HepG2 (cell line): Measurements from ENCODE around the gene KISS1R. TPM values are rescaled to one million over a fixed set of nuclear protein-coding genes. Genes with fewer than 3 reads are reported as not detected.

Experiments
- ATAC-seq: fragments of 200-7000 bp; cut with Tn5 transposase; 3 replicates; pipeline ENCODE4 v1.9.1; 2020; ENCODE audit warnings: mild to moderate bottlenecking, moderate library complexity
- BruUV-seq: library from RNA; stranded (reverse); fragments of 400-500 nt; replicated peaks from 2 replicates; lab custom pipeline; 2021; lab: Mats Ljungman, UMichigan
- CTCF ChIA-PET: fragments of 300-600 bp; formaldehyde crosslinking; extraction: SDS; loops from one replicate; lab custom pipeline; 2021; ENCODE audit warnings: low total read pairs, inconsistent platforms, low intra/inter-chr PET ratio; lab: Yijun Ruan, JAX
- POLR2A ChIA-PET: fragments of 350-600 bp; sonication (Branson Sonifier 250); formaldehyde crosslinking; loops from one replicate; lab custom pipeline; 2020; ENCODE audit warnings: antibody characterized with exemption, inconsistent platforms; lab: Yijun Ruan, JAX
- DNase-seq: peaks from one replicate; pipeline ENCODE4 v3.0.0-alpha.2; 2015; ENCODE audit warnings: low spot score
- FAIRE-seq: peaks from 3 replicates; lab custom pipeline; 2011; peaks lifted over from hg19 to GRCh38; lab: Jason Lieb, UNC
- H2AFZ ChIP-seq: one replicate; pipeline ENCODE4 v1.6.1; 2011; ENCODE audit warnings: low read length, inconsistent platforms
- H3K27ac ChIP-seq: fragments of 300-600 bp; 3 replicates; pipeline ENCODE4 v1.8.0; 2011; ENCODE audit warnings: mixed run types, mild to moderate bottlenecking, mixed read lengths, low read length, inconsistent platforms; ENCODE audit not compliant: insufficient read depth; ENCODE audit errors: extremely low read length
- H3K27me3 ChIP-seq, 2 experiments: fragments of 200-600 bp in 1 of 2; 2 replicates in 1 of 2; 3 replicates in 1 of 2; pipeline versions ENCODE4 v1.6.0 to v1.8.0; 2011; ENCODE audit warnings: low read length in 2 of 2, mild to moderate bottlenecking in 2 of 2, moderate library complexity in 2 of 2, inconsistent platforms in 1 of 2; ENCODE audit not compliant: insufficient read depth in 2 of 2, control insufficient read depth in 1 of 2
- H3K36me3 ChIP-seq, 2 experiments: fragments of 200-600 bp in 1 of 2; replicated peaks in 1 of 2; 2 replicates in 1 of 2; 3 replicates in 1 of 2; pipeline versions ENCODE4 v1.5.1 to v1.8.0; 2011; ENCODE audit warnings: low read length in 2 of 2, inconsistent platforms in 1 of 2; ENCODE audit not compliant: insufficient read depth in 2 of 2, control insufficient read depth in 1 of 2
- H3K4me1 ChIP-seq: 2 replicates; pipeline ENCODE4 v1.5.1; 2012; ENCODE audit warnings: low read length, inconsistent platforms; ENCODE audit not compliant: insufficient read depth
- H3K4me2 ChIP-seq: 2 replicates; pipeline ENCODE4 v1.6.0; 2011; ENCODE audit warnings: low read depth, low read length, inconsistent platforms
- H3K4me3 ChIP-seq, 3 experiments: fragments of 200-600 bp in 1 of 3; sonication (generic), shearing (Covaris generic) in 1 of 3; replicated peaks in 1 of 3; 2 replicates each; pipeline ENCODE4 v1.5.1; 2011 to 2016; ENCODE audit warnings: low read length in 3 of 3, inconsistent platforms in 2 of 3, low read depth in 2 of 3, mild to moderate bottlenecking in 2 of 3, control low read depth in 1 of 3, mixed read lengths in 1 of 3; ENCODE audit not compliant: insufficient read depth in 1 of 3
- H3K79me2 ChIP-seq: one replicate; pipeline ENCODE4 v1.6.1; 2011; ENCODE audit warnings: low read length, inconsistent platforms; ENCODE audit not compliant: insufficient read depth
- H3K9ac ChIP-seq: 2 replicates; pipeline ENCODE4 v1.6.0; 2011; ENCODE audit warnings: mild to moderate bottlenecking, low read depth, low read length, inconsistent platforms; ENCODE audit not compliant: insufficient read depth
- H3K9me3 ChIP-seq: 2 replicates; pipeline ENCODE4 v1.5.1; 2012; ENCODE audit warnings: mild to moderate bottlenecking, low read length
- H4K20me1 ChIP-seq: 2 replicates; pipeline ENCODE4 v1.6.0; 2011; ENCODE audit warnings: inconsistent platforms, mild to moderate bottlenecking, low read length, moderate library complexity; ENCODE audit not compliant: insufficient read depth
- AGO2 ChIP-seq: fragments of 200-400 bp; formaldehyde crosslinking; optimal IDR thresholded peaks from 2 replicates; pipeline ENCODE3; 2017; ENCODE audit warnings: mild to moderate bottlenecking, low read depth, low read length, moderate library complexity
- DDIT3 ChIP-seq: sonication (generic); formaldehyde crosslinking; IDR thresholded peaks from 2 replicates; pipeline ENCODE4 v1.4.0; 2020; ENCODE audit warnings: mild to moderate bottlenecking, missing genetic modification reagents
- ISL2 ChIP-seq: sonication (generic); formaldehyde crosslinking; IDR thresholded peaks from 2 replicates; pipeline ENCODE4 v1.5.0; 2020; ENCODE audit warnings: missing genetic modification reagents
- JARID2 ChIP-seq: sonication (generic); formaldehyde crosslinking; IDR thresholded peaks from 2 replicates; pipeline ENCODE4 v1.8.1; 2023; ENCODE audit warnings: missing genetic modification reagents, inconsistent platforms; ENCODE audit not compliant: insufficient replicate concordance
- RBFOX2 ChIP-seq: fragments of 200-400 bp; formaldehyde crosslinking; IDR thresholded peaks from 2 replicates; pipeline ENCODE4 v1.6.1; 2017; ENCODE audit warnings: low read depth, mild to moderate bottlenecking, low read length
- RBM22 ChIP-seq: fragments of 200-400 bp; formaldehyde crosslinking; optimal IDR thresholded peaks from 2 replicates; pipeline ENCODE3; 2017; ENCODE audit warnings: mild to moderate bottlenecking, low read length, moderate library complexity
- RBM39 ChIP-seq: fragments of 200-400 bp; formaldehyde crosslinking; IDR thresholded peaks from one replicate; pipeline ENCODE4 v1.6.1; 2018; ENCODE audit warnings: antibody characterized with exemption, mild to moderate bottlenecking, low read depth, low read length; ENCODE audit not compliant: poor library complexity, severe bottlenecking
- RFX5 ChIP-seq: IDR thresholded peaks from 2 replicates; pipeline ENCODE4 v1.6.1; 2011; ENCODE audit warnings: low read depth, low read length, improper control_type of control experiment
- TFDP2 ChIP-seq: sonication (generic); formaldehyde crosslinking; IDR thresholded peaks from 2 replicates; pipeline ENCODE4 v1.4.0; 2020; ENCODE audit warnings: missing genetic modification reagents
- TOPORS ChIP-seq: sonication (generic); formaldehyde crosslinking; IDR thresholded peaks from 2 replicates; pipeline ENCODE4 v1.8.0; 2023; ENCODE audit warnings: mild to moderate bottlenecking, missing genetic modification reagents
- XBP1 ChIP-seq: sonication (generic); formaldehyde crosslinking; IDR thresholded peaks from 2 replicates; pipeline ENCODE4 v1.5.0; 2020; ENCODE audit warnings: missing genetic modification reagents
- ZBTB38 ChIP-seq: sonication (generic); formaldehyde crosslinking; IDR thresholded peaks from 2 replicates; pipeline ENCODE4 v1.5.1; 2020; ENCODE audit warnings: mild to moderate bottlenecking, missing genetic modification reagents
- ZNF451 ChIP-seq: sonication (generic); formaldehyde crosslinking; IDR thresholded peaks from 2 replicates; pipeline ENCODE4 v1.5.0; 2020; ENCODE audit warnings: mild to moderate bottlenecking, missing genetic modification reagents
- ZNF484 ChIP-seq: sonication (generic); formaldehyde crosslinking; IDR thresholded peaks from 2 replicates; pipeline ENCODE4 v1.5.1; 2020; ENCODE audit warnings: mild to moderate bottlenecking, low read depth, missing genetic modification reagents, borderline replicate concordance
- ZNF780A ChIP-seq: sonication (generic); formaldehyde crosslinking; IDR thresholded peaks from 2 replicates; pipeline ENCODE4 v1.8.0; 2022; ENCODE audit warnings: mild to moderate bottlenecking, missing genetic modification reagents, moderate library complexity
- WGBS: methylation state at CpG from one replicate; pipeline ENCODE4 v1.1.6; 2017; ENCODE audit warnings: low lambda C conversion rate; 5-methylcytosine and 5-hydroxymethylcytosine counted together
- in situ Hi-C: cut with HindIII; loops from 2 replicates; pipeline ENCODE4 v1.10.0; 2017; ENCODE audit warnings: low pct_unique_long_range_greater_than_20kb; ENCODE audit not compliant: extremely low pct_ligation_motif_present
- intact Hi-C: fragments of 100-400 bp; cut with micrococcal nuclease; formaldehyde crosslinking; loops from one replicate; pipeline ENCODE4 v1.10.0; 2022; ENCODE audit not compliant: unreplicated experiment
- polyA plus RNA-seq, 8 experiments: library from polyadenylated mRNA; depleted of rRNA in 3 of 8; stranded (reverse) in 7 of 8; unstranded in 1 of 8; fragments of >200 nt; fragmentation: Illumina TruSeq in 4 of 8; extraction: Trizol in 4 of 8; gene quantifications; 2 replicates each; pipeline versions ENCODE4 v1.2.1 to v1.2.3, GENCODE V29; 2011 to 2016; ENCODE audit warnings: low read depth in 4 of 8, missing spikeins in 1 of 8, mixed read lengths in 1 of 8; ENCODE audit not compliant: insufficient read depth in 1 of 8
- total RNA-seq, 5 experiments: library from RNA; depleted of rRNA; stranded (reverse); fragments of >200 nt; fragmentation: Illumina TruSeq; extraction: Trizol; gene quantifications; 2 replicates each; pipeline ENCODE4 v1.2.3, GENCODE V29; 2016; ENCODE audit warnings: low read depth in 1 of 5
- TF ChIP-seq, protein P1 (sequence below): sonication (generic); formaldehyde crosslinking; IDR thresholded peaks from 2 replicates; pipeline ENCODE4 v1.5.1; 2020; ENCODE audit warnings: mild to moderate bottlenecking, missing genetic modification reagents, moderate library complexity

KISS1R gene
- total and polyA plus RNA-seq, 2 of the 13 experiments (the other 11 are each of a cell fraction or from before 2014, with no cell fraction given): 1.1 to 10.2 TPM

GRCh38 chr19:950352-951066 is 33.4 kb downstream of the KISS1R start:
- ATAC-seq (no peak), FAIRE-seq (no peak), DNase-seq (no peak)
- H4K20me1 ChIP-seq: peaks cover 14% of the 10 kb centered on the region; the same call in 1 of the 2 replicates
- no peak overlapping the region for H2AFZ ChIP-seq
- peak overlapping the region; percentile 26; the same call in 1 of the 2 replicates for H3K9ac ChIP-seq
- in situ Hi-C loops (no loop called here), intact Hi-C loops (no loop called here)
- BruUV-seq: no TSS peak
- 85% methylated on average over 14 of the region's 17 CpGs for WGBS
- peaks cover 12 to 23% of the 10 kb centered on the region in 2 experiments; a peak in 4 of 5 replicates for H3K36me3 ChIP-seq
- CTCF ChIA-PET: no interaction called here
- peaks cover 75% of the 10 kb centered on the region for H3K4me1 ChIP-seq
- H3K79me2 ChIP-seq: peaks cover 65% of the 10 kb centered on the region
- no peaks in the 10 kb centered on the region for H3K9me3 ChIP-seq
- no peaks in the 10 kb centered on the region for H3K27me3 ChIP-seq
- H3K4me3 ChIP-seq: no peak overlapping the region
- H3K4me2 ChIP-seq: no peak overlapping the region
- POLR2A ChIA-PET: interaction anchor here (4.2 to 4.8 kb wide), 2 partner anchors 11 to 19 kb away, joined by 49 to 50 read pairs; no protein-coding TSS in a partner anchor
- peak overlapping the region; percentile 99 for H3K27ac ChIP-seq
- TF ChIP-seq AGO2 (peak; percentile 83), DDIT3 (CRISPR knock-in tag) (no peak), ZNF451 (CRISPR knock-in tag) (no peak), RFX5 (no peak), JARID2 (CRISPR knock-in tag) (no peak), XBP1 (CRISPR knock-in tag) (no peak), TFDP2 (CRISPR knock-in tag) (no peak), RBFOX2 (peak; percentile 39; the same call in 1 of the 2 replicates), RBM22 (peak; percentile 70), ISL2 (no peak), RBM39 (no peak), ZNF780A (CRISPR knock-in tag) (no peak), TOPORS (no peak), ZBTB38 (CRISPR knock-in tag) (0 out of 2 replicates have a peak, but pooled peaks have one; percentile 61), ZNF484 (CRISPR knock-in tag) (no peak)
- TF ChIP-seq, protein P1, sequence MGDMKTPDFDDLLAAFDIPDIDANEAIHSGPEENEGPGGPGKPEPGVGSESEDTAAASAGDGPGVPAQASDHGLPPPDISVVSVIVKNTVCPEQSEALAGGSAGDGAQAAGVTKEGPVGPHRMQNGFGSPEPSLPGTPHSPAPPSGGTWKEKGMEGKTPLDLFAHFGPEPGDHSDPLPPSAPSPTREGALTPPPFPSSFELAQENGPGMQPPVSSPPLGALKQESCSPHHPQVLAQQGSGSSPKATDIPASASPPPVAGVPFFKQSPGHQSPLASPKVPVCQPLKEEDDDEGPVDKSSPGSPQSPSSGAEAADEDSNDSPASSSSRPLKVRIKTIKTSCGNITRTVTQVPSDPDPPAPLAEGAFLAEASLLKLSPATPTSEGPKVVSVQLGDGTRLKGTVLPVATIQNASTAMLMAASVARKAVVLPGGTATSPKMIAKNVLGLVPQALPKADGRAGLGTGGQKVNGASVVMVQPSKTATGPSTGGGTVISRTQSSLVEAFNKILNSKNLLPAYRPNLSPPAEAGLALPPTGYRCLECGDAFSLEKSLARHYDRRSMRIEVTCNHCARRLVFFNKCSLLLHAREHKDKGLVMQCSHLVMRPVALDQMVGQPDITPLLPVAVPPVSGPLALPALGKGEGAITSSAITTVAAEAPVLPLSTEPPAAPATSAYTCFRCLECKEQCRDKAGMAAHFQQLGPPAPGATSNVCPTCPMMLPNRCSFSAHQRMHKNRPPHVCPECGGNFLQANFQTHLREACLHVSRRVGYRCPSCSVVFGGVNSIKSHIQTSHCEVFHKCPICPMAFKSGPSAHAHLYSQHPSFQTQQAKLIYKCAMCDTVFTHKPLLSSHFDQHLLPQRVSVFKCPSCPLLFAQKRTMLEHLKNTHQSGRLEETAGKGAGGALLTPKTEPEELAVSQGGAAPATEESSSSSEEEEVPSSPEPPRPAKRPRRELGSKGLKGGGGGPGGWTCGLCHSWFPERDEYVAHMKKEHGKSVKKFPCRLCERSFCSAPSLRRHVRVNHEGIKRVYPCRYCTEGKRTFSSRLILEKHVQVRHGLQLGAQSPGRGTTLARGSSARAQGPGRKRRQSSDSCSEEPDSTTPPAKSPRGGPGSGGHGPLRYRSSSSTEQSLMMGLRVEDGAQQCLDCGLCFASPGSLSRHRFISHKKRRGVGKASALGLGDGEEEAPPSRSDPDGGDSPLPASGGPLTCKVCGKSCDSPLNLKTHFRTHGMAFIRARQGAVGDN (CRISPR knock-in tag): peak; percentile 50
